BLaER1 (cell line): ENCODE data around the gene SLTM.
"Not testable (repeated sequence)": the region's sequence is repeated elsewhere in the genome, so short reads cannot be mapped to it uniquely, and the experiment has no call there.

ENCODE experiments used
- H3K27ac ChIP-seq: shearing (Covaris generic); formaldehyde crosslinking; 2 replicates; pipeline ENCODE4 v1.8.1; 2022
- H3K27me3 ChIP-seq: shearing (Covaris generic); formaldehyde crosslinking; 2 replicates; pipeline ENCODE4 v1.8.1; 2022
- H3K36me3 ChIP-seq: shearing (Covaris generic); formaldehyde crosslinking; 2 replicates; pipeline ENCODE4 v1.8.1; 2022
- H3K4me1 ChIP-seq: shearing (Covaris generic); formaldehyde crosslinking; 2 replicates; pipeline ENCODE4 v1.8.1; 2022
- H3K4me2 ChIP-seq: shearing (Covaris generic); formaldehyde crosslinking; 2 replicates; pipeline ENCODE4 v1.8.1; 2022
- H3K4me3 ChIP-seq: shearing (Covaris generic); formaldehyde crosslinking; 2 replicates; pipeline ENCODE4 v1.8.1; 2022
- H3K9ac ChIP-seq: shearing (Covaris generic); formaldehyde crosslinking; 2 replicates; pipeline ENCODE4 v1.8.1; 2022
- H3K9me3 ChIP-seq: shearing (Covaris generic); formaldehyde crosslinking; 2 replicates; pipeline ENCODE4 v1.8.1; 2022
- H4K20me1 ChIP-seq: shearing (Covaris generic); formaldehyde crosslinking; 2 replicates; pipeline ENCODE4 v1.8.1; 2022
- Cebpa-rat ChIP-seq: shearing (Covaris generic); IDR thresholded peaks from 2 replicates; pipeline ENCODE4 v1.8.1; 2022

SLTM gene

DNA sequence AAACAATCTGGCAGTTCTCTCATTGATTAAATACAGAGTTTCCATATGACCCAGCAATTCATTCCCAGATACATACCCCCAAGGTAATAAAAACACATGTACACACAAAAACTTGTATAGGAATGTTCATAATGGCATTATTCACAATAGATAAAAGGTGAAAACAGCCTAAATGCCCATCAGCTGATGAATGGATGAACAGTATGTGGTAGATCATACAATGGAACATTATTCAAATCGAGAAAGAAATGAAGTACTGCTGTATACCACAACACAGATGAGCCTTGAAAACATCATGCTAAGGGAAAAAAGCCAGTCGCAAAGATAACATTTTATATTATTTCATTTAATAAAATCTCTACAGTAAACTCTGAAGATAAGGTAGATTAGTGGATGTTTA is 71.2 kb downstream of the SLTM start:
- Histone ChIP-seq H3K4me2 (no peak overlapping the region), H3K9ac (no peak overlapping the region), H3K36me3 (no peaks in the 10 kb centered on the region), H4K20me1 (no peaks in the 10 kb centered on the region), H3K4me3 (no peak overlapping the region), H3K9me3 (peaks cover 13% of the 10 kb centered on the region), H3K4me1 (peaks cover 6% of the 10 kb centered on the region), H3K27ac (no peak overlapping the region), H3K27me3 (peaks cover 12% of the 10 kb centered on the region)
- no peak for TF ChIP-seq Cebpa-rat

DNA sequence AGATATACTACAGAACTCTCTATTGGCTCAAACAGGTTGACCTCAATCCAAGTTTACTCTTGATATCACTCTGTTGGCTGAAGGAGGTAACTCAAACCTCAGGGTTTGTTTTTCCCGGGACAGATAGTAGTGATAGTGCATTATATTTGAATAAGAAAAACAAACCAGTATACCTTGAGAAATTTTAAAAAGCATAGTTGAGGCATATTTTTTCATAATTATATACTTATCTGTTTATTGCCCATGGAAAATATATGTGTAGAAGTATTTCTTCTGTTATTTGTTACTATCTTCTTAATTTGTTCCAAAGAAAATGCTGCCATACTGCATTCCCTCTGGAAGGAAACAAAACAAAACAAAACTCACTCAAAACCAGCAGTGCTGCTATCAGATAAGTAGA is 76.9 kb downstream of the SLTM start:
- H3K27me3 ChIP-seq, H3K9me3 ChIP-seq, H3K4me2 ChIP-seq, H3K27ac ChIP-seq, H3K4me1 ChIP-seq, H3K4me3 ChIP-seq, H3K9ac ChIP-seq, H4K20me1 ChIP-seq: not testable (repeated sequence)
- peaks cover 38% of the 10 kb centered on the region for H3K36me3 ChIP-seq

DNA sequence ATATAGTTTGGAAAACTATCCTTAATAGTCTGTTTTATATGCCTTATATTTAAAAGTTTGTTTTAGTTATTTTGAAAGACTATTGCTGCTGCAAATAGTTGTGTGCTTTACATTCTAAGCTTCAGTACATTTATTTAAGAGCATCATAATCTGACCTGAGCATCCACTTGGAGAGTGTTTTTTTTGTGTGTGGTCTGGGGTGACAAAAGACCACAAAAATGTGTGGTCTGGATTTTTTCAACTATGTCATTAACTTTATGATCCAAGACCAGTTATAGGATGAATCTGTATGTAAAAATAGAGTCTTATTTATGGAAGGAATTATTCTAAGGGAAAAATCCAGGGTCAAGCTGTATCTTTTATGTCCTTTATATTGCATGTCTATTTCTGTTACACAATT is 77.4 kb downstream of the SLTM start:
- Histone ChIP-seq H3K4me2 (no peak overlapping the region), H3K9me3 (no peaks in the 10 kb centered on the region), H3K27me3 (no peaks in the 10 kb centered on the region), H3K27ac (no peak overlapping the region), H3K4me1 (no peaks in the 10 kb centered on the region), H3K36me3 (peaks cover 42% of the 10 kb centered on the region), H4K20me1 (no peaks in the 10 kb centered on the region), H3K9ac (no peak overlapping the region), H3K4me3 (no peak overlapping the region)
- TF ChIP-seq Cebpa-rat, result no peak

DNA sequence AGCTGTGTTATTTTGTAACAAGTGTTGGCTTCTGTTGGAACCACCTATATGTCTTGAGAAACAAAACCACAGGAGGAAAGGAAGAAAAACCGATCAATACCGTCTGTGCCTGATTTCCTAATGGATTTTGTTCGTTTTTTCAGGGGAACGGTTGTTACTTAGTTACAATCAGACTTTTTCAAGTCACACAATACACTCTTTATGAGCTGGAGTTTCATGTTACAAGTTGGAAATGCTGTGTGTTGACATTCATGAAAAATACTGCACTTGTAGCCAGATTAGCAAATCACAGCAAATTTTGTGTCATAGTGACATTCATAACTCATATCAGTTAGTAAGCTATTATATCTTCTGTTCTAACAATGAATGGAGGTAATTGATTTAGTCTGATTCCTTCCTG is 78.9 kb downstream of the SLTM start:
- H3K9ac ChIP-seq, result no peak overlapping the region
- no peak for TF ChIP-seq Cebpa-rat
- H3K4me2 ChIP-seq, result no peak overlapping the region
- no peaks in the 10 kb centered on the region for H3K27me3 ChIP-seq
- H3K4me1 ChIP-seq, result no peaks in the 10 kb centered on the region
- no peak overlapping the region for H3K27ac ChIP-seq
- no peak overlapping the region for H3K4me3 ChIP-seq
- no peaks in the 10 kb centered on the region for H4K20me1 ChIP-seq
- peaks cover 51% of the 10 kb centered on the region for H3K36me3 ChIP-seq
- no peaks in the 10 kb centered on the region for H3K9me3 ChIP-seq

DNA sequence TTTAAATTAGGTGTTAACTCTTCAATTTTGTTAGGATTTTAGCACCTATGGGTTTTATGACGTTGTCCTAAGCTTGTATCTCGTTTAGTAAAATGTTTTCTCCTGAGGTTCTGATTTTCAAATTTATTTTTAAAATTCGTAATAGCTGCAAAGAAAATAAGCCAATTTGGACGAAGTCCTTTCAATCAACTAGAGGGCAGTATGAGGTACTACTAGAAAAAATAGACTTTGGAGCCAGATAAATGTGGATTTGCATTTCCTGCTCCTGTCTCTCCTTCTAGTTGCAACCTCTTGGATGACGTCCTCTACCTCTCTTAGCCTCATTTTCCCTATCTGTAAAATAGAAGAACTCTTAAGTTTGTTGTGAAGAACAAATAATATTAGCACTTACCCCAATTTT is 81.1 kb downstream of the SLTM start:
- TF ChIP-seq Cebpa-rat, result no peak
- no peak overlapping the region for H3K4me2 ChIP-seq
- H3K27ac ChIP-seq, result no peak overlapping the region
- no peaks in the 10 kb centered on the region for H3K9me3 ChIP-seq
- no peaks in the 10 kb centered on the region for H3K27me3 ChIP-seq
- H4K20me1 ChIP-seq, result no peaks in the 10 kb centered on the region
- no peak overlapping the region for H3K4me3 ChIP-seq
- peaks cover 73% of the 10 kb centered on the region for H3K36me3 ChIP-seq
- H3K9ac ChIP-seq, result no peak overlapping the region
- H3K4me1 ChIP-seq, result no peaks in the 10 kb centered on the region

DNA sequence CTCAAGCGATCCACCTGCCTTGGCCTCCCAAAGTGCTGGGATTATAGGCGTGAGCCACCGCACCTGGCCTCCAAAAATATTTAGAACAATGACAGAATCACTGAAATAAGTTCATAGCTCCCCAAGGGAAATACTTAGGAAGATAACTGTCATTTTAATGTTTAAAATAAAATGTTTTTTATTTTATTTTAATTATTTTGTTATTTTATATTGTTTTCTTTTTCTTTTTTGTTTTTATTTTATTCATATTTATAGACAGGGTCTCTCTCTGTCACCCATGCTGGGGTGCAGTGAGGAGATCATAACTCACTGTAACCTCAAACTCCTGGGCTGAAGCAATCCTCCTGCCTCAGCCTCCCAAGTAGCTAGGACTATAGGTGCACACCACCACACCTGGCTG is 82.3 kb downstream of the SLTM start:
- H4K20me1 ChIP-seq, H3K27ac ChIP-seq, H3K27me3 ChIP-seq, H3K4me3 ChIP-seq, H3K4me2 ChIP-seq, H3K4me1 ChIP-seq, H3K9me3 ChIP-seq, H3K9ac ChIP-seq: not testable (repeated sequence)
- peaks cover 75% of the 10 kb centered on the region for H3K36me3 ChIP-seq

DNA sequence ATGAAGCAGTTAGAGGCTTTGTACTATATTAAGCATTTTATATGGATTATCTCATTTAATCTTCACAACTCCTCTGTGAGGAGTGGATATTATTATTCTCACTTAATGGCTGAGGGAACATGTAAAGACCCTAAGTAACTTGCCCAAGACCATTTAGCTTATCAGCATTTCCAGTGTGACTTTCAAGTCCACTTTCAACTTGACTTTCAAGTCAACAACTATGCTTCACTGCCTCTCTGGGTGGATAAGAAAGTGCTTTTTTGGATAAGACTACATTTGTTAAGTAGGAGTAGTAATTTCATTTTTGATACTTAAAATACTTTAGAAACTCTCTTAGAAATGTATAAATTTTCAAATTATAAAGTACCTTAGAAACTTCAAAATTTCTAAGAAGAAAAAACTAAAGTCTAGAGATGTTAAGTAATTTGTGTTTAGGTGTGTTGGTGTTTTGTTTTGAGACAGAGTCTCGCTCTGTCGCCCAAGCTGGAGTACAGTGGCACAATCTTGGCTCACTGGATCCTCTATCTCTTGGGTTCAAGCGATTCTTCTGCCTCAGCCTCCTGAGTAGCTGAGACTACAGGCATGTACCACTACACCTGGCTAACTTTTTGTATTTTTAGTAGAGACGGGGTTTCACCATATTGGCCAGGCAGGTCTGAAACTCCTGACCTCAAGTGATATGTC is 90.6 kb downstream of the SLTM start:
- Histone ChIP-seq H3K9me3 (no peaks in the 10 kb centered on the region), H4K20me1 (no peaks in the 10 kb centered on the region), H3K9ac (no peak overlapping the region), H3K27me3 (no peaks in the 10 kb centered on the region), H3K4me1 (no peaks in the 10 kb centered on the region), H3K27ac (no peak overlapping the region), H3K4me3 (no peak overlapping the region), H3K36me3 (peaks cover 47% of the 10 kb centered on the region), H3K4me2 (no peak overlapping the region)
- no peak for TF ChIP-seq Cebpa-rat

DNA sequence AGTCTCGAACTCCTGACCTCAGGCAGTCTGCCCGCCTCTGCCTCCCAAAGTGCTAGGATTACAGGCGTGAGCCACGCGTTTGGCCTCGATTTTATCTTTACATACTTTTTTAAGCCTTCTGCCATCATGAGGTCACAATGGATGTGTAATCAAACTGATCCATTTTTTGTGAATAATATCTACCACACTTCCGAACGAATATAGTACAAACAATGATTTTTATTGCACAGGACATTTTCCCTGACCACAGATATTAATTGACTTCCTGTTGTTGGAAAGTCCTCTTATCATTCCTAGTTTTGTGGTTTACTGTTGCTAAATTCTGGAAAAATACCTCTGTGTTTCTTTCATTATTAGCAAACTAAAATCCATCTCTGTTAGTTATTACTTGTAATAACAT is 93.4 kb downstream of the SLTM start:
- no peaks in the 10 kb centered on the region for H3K9me3 ChIP-seq
- no peak for TF ChIP-seq Cebpa-rat
- no peaks in the 10 kb centered on the region for H3K27me3 ChIP-seq
- no peak overlapping the region for H3K4me3 ChIP-seq
- H4K20me1 ChIP-seq, result no peaks in the 10 kb centered on the region
- no peaks in the 10 kb centered on the region for H3K4me1 ChIP-seq
- peaks cover 32% of the 10 kb centered on the region for H3K36me3 ChIP-seq
- no peak overlapping the region for H3K9ac ChIP-seq
- no peak overlapping the region for H3K27ac ChIP-seq
- H3K4me2 ChIP-seq, result no peak overlapping the region

- Histone ChIP-seq H3K9ac (no peak overlapping the region), H3K27me3 (no peaks in the 10 kb centered on the region), H3K36me3 (peaks cover 27% of the 10 kb centered on the region), H3K27ac (no peak overlapping the region), H3K9me3 (no peaks in the 10 kb centered on the region), H4K20me1 (no peaks in the 10 kb centered on the region), H3K4me1 (no peaks in the 10 kb centered on the region), H3K4me3 (no peak overlapping the region), H3K4me2 (no peak overlapping the region)
- no peak for TF ChIP-seq Cebpa-rat
These were observed 94.0 kb downstream of the SLTM start for GRCh38 chr15:58839485-58839884.

DNA sequence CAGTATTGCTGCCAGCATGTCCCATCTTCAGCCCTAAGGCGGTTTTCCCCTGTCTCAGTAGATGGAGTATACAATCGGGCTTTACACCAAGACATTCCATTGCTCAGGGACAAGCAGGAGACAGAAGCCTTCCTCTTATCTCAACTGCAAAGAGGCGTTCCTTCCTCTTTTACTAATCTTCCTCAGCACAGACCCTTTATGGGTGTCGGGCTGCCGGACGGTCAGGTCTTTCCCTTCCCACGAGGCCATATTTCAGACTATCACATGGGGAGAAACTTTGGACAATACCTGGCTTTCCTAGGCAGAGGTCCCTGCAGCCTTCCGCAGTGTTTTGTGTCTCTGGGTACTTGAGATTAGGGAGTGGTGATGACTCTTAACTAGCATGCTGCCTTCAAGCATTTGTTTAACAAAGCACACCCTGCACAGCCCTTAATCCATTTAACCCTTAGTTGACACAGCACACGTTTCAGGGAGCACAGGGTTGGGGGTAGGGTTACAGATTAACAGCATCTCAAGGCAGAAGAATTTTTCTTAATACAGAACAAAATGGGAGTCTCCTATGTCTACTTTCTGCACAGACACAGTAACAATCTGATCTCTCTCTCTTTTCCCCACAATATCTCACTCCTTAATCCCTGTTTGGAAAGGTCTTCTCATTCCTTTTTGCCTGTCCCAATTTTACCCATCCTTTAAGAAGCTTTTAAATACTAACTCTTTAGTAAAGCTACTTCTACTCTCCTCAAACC is 99.6 kb downstream of the SLTM start:
- not testable (repeated sequence) for H3K4me1 ChIP-seq, H4K20me1 ChIP-seq, H3K4me2 ChIP-seq, H3K27ac ChIP-seq, H3K9me3 ChIP-seq, H3K4me3 ChIP-seq, H3K9ac ChIP-seq, H3K27me3 ChIP-seq
- H3K36me3 ChIP-seq, result peaks cover 27% of the 10 kb centered on the region
